GM12878 (cell line): ENCODE results near the gene MAD2L1BP. TPM values are rescaled to one million over a fixed set of nuclear protein-coding genes. Genes with fewer than 3 reads are reported as not detected.

Source experiments
- ASH2L ChIP-seq: fragments of 300-600, 200-600 bp; sonication (generic); IDR thresholded peaks from 2 replicates; pipeline ENCODE4 v1.6.1; 2017; ENCODE audit warnings: low read depth, mild to moderate bottlenecking, borderline replicate concordance
- BCLAF1 ChIP-seq: fragments of 450-650 bp; IDR thresholded peaks from 2 replicates; pipeline ENCODE4 v1.6.1; 2017; ENCODE audit warnings: antibody characterized with exemption, mild to moderate bottlenecking, moderate library complexity
- CBX5 ChIP-seq: sonication (generic); IDR thresholded peaks from 2 replicates; pipeline ENCODE4 v1.6.1; 2016; ENCODE audit warnings: low read depth, moderate library complexity, mild to moderate bottlenecking, inconsistent platforms
- CTCF ChIP-seq, 3 experiments: IDR thresholded peaks in 2 of 3; conservative IDR thresholded peaks in 1 of 3; 2 replicates each; pipeline ENCODE4 v1.5.1; 2011; ENCODE audit warnings: low read depth in 3 of 3, low read length in 3 of 3, mild to moderate bottlenecking in 3 of 3, control low read depth in 2 of 3, moderate library complexity in 2 of 3, inconsistent platforms in 1 of 3, mixed read lengths in 1 of 3; ENCODE audit not compliant: control insufficient read depth in 2 of 3, insufficient read depth in 1 of 3; ENCODE audit errors: extremely low read depth in 1 of 3
- E2F8 ChIP-seq: fragments of 450-650 bp; IDR thresholded peaks from 2 replicates; pipeline ENCODE4 v1.6.1; 2018; ENCODE audit warnings: mild to moderate bottlenecking, low read depth, moderate library complexity; ENCODE audit not compliant: partially characterized antibody
- EGR1 ChIP-seq, 2 experiments: IDR thresholded peaks; 1 replicate in 1 of 2; 2 replicates in 1 of 2; pipeline ENCODE4 v1.6.1; 2011 to 2012; ENCODE audit warnings: low read depth in 2 of 2, low read length in 2 of 2, borderline replicate concordance in 1 of 2, mild to moderate bottlenecking in 1 of 2, moderate library complexity in 1 of 2
- KDM1A ChIP-seq: fragments of 200-600 bp; sonication (generic); IDR thresholded peaks from 2 replicates; pipeline ENCODE4 v1.6.1; 2016; ENCODE audit warnings: borderline replicate concordance
- MEF2A ChIP-seq: IDR thresholded peaks from 2 replicates; pipeline ENCODE4 v1.6.1; 2011; ENCODE audit warnings: low read depth, mild to moderate bottlenecking, low read length, moderate library complexity; ENCODE audit not compliant: insufficient read depth
- NR2C2 ChIP-seq: IDR thresholded peaks from 2 replicates; pipeline ENCODE4 v1.6.1; 2011; ENCODE audit warnings: borderline replicate concordance, low read depth; ENCODE audit not compliant: control insufficient read depth, insufficient read length
- PKNOX1 ChIP-seq: fragments of 450-650 bp; IDR thresholded peaks from 2 replicates; pipeline ENCODE4 v1.6.1; 2016; ENCODE audit warnings: mild to moderate bottlenecking
- RAD21 ChIP-seq: IDR thresholded peaks from 2 replicates; pipeline ENCODE4 v1.6.1; 2011; ENCODE audit warnings: mild to moderate bottlenecking, low read depth, low read length, moderate library complexity; ENCODE audit not compliant: insufficient read depth
- SMC3 ChIP-seq: IDR thresholded peaks from 2 replicates; pipeline ENCODE4 v1.6.1; 2011; ENCODE audit warnings: low read length, improper control_type of control experiment, borderline replicate concordance
- SRF ChIP-seq, 2 experiments: IDR thresholded peaks; 2 replicates each; pipeline ENCODE4 v1.6.1; 2011; ENCODE audit warnings: low read depth in 2 of 2, low read length in 2 of 2, mild to moderate bottlenecking in 1 of 2, moderate library complexity in 1 of 2
- SUPT20H ChIP-seq: IDR thresholded peaks from 2 replicates; pipeline ENCODE4 v1.6.1; 2011; ENCODE audit warnings: low read depth, mild to moderate bottlenecking, low read length, moderate library complexity, borderline replicate concordance; ENCODE audit not compliant: control insufficient read depth
- ZBTB11 ChIP-seq: fragments of 450-650 bp; formaldehyde crosslinking; IDR thresholded peaks from 2 replicates; pipeline ENCODE4 v1.5.0; 2022; ENCODE audit warnings: mild to moderate bottlenecking, missing genetic modification characterization
- ZNF274 ChIP-seq: IDR thresholded peaks from one replicate; pipeline ENCODE4 v1.8.0; 2011; ENCODE audit not compliant: insufficient read length, insufficient read depth
- ZSCAN29 ChIP-seq: fragments of 450-650 bp; IDR thresholded peaks from 2 replicates; pipeline ENCODE4 v1.6.1; 2017; ENCODE audit warnings: mild to moderate bottlenecking, moderate library complexity
- polyA plus RNA-seq, 11 experiments: library from polyadenylated mRNA; depleted of rRNA in 4 of 11; unstranded in 6 of 11; stranded (reverse) in 5 of 11; fragments of >200 nt; fragmentation: Nextera tagmentation in 4 of 11; fragmentation: Illumina TruSeq in 1 of 11; extraction: Ambion mirVana in 4 of 11; extraction: Trizol in 1 of 11; gene quantifications; 1 replicate in 1 of 11; 2 replicates in 10 of 11; pipeline versions ENCODE4 v1.2.1 to v1.2.3, GENCODE V29; 2011 to 2016; ENCODE audit warnings: inconsistent platforms in 2 of 11, missing spikeins in 2 of 11, low read depth in 1 of 11
- total RNA-seq, 4 experiments: library from RNA; depleted of rRNA in 3 of 4; stranded (reverse); fragments of >200 nt in 3 of 4; fragmentation: Illumina TruSeq in 1 of 4; extraction: Trizol in 1 of 4; gene quantifications; 2 replicates each; pipeline versions ENCODE4 v1.2.1 to v1.2.3, GENCODE V29; 2013 to 2021

Gene MAD2L1BP
- total and polyA plus RNA-seq, 10 of the 15 experiments (the other 5 are each of a cell fraction or from before 2014, with no cell fraction given) = 39.2 to 155 (median 60.3) TPM

- TF ChIP-seq E2F8 (no peak), SRF (IDR thresholded peaks at IDR 0.05; ENCODE audit: low read depth in 2 of 2, low read length in 2 of 2) (no peak), ASH2L (no peak), EGR1 (IDR thresholded peaks at IDR 0.05; ENCODE audit: borderline replicate concordance in 1 of 2, low read depth in 2 of 2, low read length in 2 of 2) (no peak), KDM1A (no peak), ZNF274 (no peak), CTCF (IDR thresholded peaks at IDR 0.05 in 2 of 3, conservative IDR thresholded peaks at IDR 0.05 in 1 of 3; ENCODE audit: control insufficient read depth in 2 of 3, extremely low read depth in 1 of 3, insufficient read depth in 1 of 3, low read depth in 3 of 3, low read length in 3 of 3) (peak; percentile 74 to 84 (median 78)), PKNOX1 (no peak), RAD21 (peak; percentile 61), ZBTB11 (CRISPR knock-in tag) (no peak), BCLAF1 (no peak), NR2C2 (no peak), SMC3 (peak; percentile 42; the same call in 1 of the 2 replicates), ZSCAN29 (no peak), MEF2A (no peak), SUPT20H (no peak), CBX5 (no peak)
Measured at GRCh38 chr6:43608310-43608763, 27.3 kb upstream of the MAD2L1BP start (continued).
